HL-60/S4 treated with retinoic acid at 250 ng/mL for 4 days and 3 days (cell line): Measurements from ENCODE around the gene R3HDM1.
"Not testable (repeated sequence)": the region's sequence is repeated elsewhere in the genome, so short reads cannot be mapped to it uniquely, and the experiment has no call there.

Source experiments
- in situ Hi-C: fragments of 300-500 bp; cut with MboI; formaldehyde crosslinking; loops from 2 replicates; pipeline ENCODE4 v1.7.0; 2022; ENCODE audit warnings: low sequenced_read_pairs

The R3HDM1 gene

DNA sequence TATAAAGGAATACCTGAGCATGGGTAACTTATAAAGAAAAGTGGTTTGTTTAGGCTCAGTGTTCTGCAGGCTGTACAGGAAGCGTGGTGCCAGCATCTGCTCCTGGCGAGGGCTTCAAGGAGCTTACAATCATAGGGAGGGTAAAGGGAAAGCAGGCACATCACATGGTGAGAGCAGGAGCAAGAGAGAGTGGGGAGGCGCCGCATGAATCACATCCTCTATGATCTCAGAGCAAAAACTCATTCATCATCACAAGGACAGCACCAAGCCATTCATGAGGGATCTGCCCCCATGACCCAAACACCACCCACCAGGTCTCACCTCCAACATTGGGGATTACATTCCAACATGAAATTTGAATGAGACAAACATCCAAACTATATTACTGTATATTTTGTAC, 32.5 kb downstream of the R3HDM1 start:
- in situ Hi-C loops, result no loop called here

DNA sequence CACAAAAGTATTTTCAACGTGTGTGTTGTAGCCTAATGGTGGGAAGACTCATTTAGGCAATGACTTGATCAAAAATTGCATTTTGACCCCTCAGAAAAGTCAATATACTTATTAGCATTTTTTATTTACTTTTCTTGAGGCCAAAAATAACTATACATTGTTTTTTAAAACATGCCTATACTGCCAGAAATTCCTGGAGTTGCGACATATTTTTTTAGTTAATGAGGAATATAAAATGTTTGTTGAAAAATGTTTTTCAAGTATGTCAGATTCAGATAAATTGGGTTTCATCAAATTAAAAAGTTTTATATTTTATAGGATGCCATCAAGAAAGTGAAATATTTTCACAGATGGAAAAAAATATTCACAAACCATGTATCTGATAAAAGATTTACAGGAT, 39.6 kb downstream of the R3HDM1 start:
- in situ Hi-C loops, result no loop called here

DNA sequence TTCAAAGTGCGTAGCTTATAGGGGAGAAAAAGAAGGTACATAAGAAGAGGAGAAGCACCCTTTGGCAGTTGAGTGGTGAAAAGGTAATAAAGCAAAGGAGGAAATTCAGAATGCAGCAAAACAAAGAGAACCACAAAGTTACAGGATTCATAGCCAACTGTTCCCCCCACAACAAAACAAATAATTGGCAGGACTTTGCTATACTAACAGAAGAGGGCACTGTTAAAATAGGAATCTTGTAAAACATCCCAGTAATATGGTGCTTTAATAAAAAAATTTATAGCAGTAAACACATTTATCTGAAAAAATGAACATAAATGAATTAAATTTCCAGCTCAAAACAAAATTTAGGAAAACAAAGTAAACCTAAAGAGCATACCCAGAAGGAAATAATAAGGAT, 42.3 kb downstream of the R3HDM1 start:
- in situ Hi-C loops, result no loop called here

DNA sequence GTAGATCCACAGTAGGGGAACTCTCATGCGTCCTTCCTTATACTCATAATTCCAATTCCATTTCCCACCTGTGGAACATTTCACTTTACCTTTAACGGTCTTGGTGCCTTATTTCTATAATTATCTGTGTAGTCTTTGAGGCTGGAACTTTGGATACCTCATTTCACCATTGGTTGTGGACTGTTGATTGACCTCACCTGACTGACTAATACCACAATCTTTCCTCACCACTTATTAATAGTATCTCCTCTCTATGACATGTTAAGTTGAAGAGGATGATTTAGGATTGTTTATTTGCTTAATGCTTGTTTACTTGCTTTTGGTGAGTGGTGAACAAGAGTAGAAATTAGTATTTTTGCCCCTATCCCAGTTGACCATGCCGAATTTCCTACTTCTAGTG, 50.0 kb downstream of the R3HDM1 start:
- in situ Hi-C loops, result no loop called here

DNA sequence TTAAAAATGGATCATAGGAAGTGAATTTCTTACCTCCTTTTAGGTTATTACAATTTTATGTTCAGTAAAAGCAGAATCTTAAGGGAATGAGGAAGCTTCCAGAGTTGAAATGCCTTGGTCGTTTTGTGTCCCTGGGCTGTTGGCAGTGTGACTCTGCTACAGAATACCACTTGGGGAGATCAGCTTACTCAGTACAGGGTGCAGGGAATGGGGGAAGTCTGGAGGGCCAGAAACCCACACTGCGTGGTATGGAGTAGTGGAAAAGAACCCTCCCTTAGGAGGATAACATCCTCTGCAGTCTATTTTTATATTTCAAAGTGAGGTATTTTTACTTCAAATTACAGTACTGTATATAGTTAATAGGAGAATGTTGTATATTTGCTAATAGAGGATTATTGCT, 51.1 kb downstream of the R3HDM1 start:
- in situ Hi-C loops, result no loop called here

DNA sequence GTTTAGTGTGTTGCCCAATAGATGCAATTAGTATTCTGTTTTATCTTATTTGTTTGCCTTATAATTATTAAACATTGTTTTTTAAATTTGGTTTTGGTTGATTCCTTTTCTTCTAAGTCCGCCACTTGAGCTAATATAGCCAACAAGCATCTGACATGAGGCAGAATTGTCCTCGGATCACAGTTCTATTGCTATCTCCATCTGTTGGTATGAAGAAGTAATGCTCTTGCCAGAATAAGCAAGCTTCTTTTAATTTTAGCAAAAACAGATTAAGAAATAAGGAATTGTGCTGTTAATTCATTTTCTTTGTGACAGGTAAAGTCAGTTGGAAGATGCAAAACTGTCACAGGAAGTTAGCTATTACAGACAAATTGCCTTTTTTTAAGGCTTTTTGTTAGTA, 54.3 kb downstream of the R3HDM1 start:
- in situ Hi-C loops, result no loop called here

DNA sequence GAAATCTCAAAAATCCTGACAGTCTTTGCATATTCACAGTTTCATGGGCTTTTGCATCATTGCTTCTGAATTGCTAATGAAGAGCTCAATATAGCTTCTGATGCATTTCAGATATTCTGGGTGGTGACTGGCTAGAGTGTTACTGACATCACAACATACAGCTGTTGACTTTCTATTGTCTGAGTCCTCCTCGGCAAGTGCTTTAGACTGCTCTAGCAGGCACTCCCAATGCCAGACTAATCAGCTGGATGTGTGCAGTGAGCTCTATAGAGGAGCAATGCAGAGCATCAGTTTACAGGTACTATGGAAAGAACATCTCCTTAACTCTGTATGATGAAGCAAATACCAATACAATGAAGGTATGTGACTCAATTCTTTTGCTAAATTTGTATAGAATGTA, 54.9 kb downstream of the R3HDM1 start:
- in situ Hi-C loops, result no loop called here

DNA sequence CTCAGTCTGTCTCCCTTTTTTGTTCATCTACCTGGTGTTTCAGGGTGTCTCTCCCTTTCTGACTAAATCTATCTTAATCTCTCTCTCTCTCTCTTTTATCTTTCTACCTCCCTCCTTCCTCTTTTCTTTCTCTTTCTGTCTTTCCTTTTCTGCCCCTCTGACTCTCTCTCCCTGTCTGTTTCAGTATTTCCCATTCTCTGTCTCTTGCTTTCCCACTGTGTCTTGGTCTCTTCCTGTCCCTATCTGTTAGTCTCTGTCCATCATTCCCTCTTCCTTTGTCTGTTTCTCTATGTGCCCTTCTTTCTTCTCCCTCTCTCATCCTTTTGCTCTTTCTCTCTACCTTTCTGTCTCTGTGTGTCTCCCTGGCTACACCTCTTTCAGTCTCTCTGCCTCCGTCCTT, 56.7 kb downstream of the R3HDM1 start:
- in situ Hi-C loops, result no loop called here

DNA sequence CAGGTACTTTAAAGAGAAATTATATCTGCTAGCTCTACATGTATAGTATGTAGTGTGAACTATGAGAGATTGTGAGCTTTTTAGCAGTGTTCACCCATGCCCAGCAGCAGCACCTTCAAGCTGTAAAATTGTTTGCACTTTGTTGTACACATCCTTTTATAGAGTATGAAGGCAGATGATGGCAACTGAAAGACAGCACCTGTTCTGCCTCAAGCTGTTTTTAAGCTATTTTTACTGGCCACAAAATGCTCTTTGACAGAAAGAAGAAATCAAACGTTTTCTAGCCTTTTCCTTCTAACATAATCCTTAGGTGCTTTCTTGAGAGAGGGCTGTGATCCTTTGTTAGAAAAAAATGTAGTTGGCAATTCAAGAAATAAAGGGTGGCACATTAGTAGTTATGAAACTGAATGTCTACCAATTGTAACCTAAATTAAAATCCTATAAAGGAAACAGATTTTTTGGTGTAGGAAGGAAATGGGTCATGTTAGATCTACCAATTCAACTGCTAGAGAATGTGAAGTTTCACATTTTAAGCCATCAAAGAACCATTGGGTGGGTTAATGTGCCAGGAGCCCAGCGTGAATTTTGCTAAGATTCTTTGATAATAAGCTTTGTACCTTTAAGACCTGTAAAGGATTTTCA, 59.5 kb downstream of the R3HDM1 start:
- in situ Hi-C loops, result no loop called here

DNA sequence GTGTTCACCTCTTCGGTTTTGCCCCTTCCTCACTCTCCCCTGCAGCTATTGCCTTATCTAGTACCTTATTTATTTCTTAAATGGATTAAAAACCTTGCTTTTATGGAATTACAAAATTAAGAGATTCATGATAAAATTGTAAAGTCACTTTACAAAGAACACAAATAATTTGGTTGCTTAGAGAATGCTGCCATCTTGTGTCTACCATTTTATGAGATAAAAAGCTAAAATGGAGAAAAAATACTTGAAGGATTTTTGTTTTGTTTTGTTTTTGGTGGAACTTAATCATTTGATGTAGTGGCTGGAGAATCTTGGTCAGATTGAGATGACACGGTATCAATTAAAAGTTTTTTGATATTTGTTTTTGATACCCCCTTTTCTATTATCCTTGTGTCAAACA, 69.6 kb downstream of the R3HDM1 start:
- in situ Hi-C loops, result no loop called here

DNA sequence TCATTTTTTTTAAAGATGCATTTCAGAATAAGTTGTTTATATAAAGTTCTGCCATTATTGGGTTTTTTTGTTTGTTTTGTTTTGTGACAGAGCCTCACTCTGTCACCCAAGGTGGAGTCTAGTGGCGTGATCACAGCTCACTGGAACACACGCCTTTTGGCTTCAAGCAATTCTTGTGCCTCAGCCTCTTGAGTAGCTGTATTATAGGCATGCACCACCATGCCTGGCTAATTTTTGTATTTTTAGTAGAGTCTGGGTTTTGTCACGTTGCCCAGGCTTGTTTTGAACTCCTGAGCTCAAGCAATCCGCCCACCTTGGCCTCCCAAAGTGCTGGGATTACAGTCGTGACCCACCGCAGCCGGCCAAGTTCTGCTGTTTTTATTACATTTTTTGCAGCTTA, 72.3 kb downstream of the R3HDM1 start:
- in situ Hi-C loops, result no loop called here

DNA sequence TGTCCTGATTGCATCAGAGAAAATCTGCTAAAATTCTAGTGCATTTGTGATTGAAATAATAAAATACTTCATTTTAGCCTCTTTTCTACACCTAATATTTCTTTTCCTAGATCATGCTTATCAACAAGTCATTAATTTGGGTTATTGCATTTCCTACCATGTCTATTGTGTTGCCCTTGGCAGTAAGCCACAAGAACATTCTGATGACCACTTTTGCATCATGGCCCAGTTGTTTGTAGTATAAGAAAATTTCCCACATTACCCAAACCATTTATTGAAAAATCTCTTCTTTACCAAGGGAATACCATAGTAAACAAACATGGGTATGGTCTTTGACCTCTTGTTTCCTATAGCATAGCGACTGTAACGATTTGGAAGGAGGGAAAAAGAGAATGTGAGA, 76.3 kb downstream of the R3HDM1 start:
- in situ Hi-C loops, result no loop called here

DNA sequence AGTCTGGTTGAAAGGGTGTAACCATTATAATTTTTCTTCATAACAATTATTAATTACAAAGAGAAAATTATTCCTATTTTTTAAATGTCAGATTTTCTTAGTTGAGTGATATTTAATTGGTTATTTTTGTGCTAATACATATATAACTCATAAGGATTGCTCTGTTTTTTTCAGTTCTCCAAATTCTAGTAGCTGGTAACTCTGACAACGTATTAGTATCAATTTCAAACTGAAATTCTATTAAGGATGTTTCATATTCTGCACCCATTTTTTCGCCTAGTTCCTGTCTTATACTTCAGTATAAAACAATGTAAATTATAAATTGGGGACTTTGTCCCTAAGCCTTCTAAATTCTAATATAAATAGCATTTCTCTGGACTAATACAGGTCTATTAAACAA, 81.0 kb downstream of the R3HDM1 start:
- in situ Hi-C loops, result no loop called here

DNA sequence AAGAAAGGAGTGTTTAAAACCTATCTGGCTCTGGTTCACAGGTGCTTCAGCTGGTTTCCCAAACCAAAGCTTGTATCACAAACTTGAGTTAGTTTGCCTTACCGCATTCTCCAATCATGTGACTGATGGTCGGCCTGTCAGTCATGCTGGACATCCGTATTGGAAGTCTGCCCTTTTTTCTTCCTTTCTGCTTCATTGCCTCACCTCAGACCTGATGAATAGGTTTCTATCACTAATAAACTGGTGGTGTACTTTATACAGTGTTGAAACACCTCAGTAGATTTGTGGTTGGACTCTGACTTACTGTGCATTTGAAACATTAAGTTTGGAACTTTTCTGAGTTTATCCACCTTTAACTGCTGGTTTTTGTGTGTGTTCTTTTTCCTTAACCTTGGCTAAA, 84.1 kb downstream of the R3HDM1 start:
- in situ Hi-C loops, result no loop called here

DNA sequence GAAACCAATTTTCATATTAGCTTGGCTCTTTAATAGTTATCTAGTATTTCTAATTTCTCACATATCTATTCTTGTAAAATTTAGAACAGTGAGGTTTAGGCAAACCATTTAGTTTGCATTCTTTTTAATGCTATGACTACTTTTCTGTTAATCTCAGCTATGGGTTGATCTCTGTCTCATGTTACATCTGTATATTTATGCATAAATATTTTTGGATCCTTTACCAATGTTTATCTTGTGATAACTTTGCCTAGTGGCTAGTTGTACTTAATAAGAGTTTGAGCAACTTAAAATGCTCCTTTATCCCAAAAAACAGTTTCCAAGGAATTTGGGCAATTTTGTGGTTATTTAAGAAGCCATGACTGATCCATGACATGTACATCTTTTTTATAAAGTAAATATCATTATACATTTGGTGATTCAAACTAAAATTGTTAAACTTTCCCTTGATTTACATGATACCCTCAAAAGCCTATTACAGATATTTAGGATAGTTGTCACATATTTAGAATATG, 86.3 kb downstream of the R3HDM1 start:
- in situ Hi-C loops, result no loop called here

DNA sequence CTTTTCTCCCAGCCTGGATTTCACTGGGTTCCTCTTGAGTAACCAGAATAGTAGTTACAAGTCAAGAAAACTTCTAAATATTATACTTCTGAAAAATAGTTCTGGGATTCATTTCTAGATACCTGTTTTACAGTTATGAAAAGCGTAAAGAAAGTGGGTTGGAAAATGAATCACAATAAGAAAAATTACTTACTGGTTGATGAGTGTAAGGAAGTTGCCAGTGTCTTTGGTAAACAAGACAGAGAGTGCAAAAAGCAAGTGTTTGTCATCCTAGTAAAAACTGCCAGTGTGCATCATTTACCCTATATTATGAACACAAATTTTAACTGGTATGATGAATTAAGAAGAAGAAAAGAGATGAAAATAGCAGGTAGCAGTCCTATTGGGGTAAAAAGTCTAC, 88.9 kb downstream of the R3HDM1 start:
- in situ Hi-C loops, result no loop called here

DNA sequence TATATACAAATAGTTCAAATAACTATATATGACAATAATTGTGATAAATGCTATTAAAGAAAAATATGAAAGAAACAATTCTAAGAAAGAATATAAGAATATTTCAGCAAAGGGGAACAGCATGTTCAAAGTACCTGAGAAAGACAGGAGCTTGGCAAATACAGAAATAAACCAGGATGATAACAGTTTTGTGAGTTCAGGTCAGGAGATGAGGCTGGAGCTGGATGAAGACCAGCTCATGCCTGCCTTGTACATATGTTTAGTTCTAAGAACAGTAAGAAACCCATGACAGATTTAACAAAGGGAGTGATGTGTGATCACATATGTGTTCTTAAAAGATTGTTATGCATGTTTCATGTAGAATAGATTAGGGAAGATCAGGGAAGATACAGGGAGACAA, 98.2 kb downstream of the R3HDM1 start:
- in situ Hi-C loops, result no loop called here

DNA sequence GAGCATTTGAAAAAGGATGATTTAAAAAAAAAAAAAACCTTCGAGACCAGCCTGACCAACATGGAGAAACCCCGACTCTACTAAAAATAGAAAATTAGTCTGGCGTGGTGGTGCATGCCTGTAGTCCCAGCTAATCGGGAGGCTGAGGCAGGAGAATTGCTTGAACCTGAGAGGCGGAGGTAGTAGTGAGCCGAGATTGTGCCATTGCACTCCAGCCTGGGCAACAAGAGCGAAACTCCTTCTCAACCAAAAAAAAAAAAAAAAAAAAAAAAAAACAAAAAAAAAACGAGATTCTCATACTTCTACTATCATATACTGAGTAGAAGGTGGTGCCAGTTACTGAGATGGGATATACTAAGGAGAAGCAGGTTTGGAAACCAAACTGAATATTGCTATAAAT, 98.8 kb downstream of the R3HDM1 start:
- in situ Hi-C loops, result not testable (repeated sequence)

DNA sequence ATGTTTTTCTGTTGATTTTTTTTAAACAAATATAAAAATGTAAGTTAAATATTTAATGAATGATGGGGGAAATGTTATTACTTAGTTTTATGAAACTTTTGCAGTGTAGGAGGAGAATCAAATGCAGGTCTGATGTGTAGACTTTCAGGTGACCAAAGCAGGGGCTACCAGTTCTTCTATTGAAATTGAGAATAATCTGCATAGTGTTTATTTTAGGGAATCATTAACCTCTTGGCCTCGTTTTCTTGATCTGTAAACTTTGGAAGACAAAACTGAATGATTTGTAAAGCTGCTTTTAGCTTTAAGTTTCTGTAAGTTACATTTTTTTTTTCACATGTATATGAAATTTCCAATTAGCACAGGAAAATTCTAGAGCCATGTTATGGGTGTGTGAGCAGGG, 99.2 kb downstream of the R3HDM1 start:
- in situ Hi-C loops, result no loop called here

DNA sequence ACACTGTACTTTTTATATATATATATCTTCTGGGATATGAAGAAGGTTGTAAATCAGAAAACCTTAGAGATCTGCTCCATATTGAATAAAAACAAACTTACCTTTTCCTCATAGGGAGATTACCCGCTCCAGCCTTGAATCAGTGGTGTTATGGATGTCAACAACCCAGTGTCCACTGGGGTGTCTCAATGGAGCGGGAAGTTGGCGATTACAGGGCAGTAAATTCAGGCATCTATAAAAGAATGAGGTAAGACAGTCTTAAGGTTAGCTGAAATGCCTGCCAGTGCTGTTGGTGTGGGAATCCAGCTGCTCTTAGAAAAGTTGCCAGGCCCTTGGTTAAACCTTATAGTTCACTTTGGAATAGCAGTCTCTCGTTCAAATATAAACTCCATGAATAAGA, 102.3 kb downstream of the R3HDM1 start:
- in situ Hi-C loops, result no loop called here

DNA sequence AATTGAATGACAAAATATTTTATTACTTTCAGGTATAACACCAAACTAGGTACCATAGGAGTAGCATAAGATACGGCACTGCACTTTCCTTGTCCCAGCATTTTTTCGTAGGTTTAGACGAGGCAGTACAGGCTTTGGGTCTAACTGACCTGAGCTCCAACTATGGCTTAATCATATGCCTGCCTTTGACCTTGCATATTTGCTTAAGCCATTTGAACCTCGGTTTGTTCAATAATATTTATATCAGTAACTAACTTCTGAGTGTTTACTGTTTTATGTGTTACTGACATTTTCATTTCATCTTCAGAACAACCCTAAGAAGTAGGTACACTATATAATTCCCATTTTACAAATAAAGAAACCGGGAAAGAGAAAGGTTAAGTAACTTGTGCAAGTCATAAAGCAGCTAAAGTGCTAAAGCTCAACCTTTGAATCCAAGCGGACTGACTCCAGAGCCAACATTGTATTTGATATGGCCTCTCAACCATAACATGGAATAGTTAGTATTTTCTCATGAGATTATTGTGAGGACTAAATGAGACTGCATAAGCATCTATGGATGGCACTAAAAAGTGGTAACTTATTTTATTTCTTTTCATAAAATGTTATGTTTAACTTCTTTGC, 104.0 kb downstream of the R3HDM1 start:
- in situ Hi-C loops, result no loop called here

DNA sequence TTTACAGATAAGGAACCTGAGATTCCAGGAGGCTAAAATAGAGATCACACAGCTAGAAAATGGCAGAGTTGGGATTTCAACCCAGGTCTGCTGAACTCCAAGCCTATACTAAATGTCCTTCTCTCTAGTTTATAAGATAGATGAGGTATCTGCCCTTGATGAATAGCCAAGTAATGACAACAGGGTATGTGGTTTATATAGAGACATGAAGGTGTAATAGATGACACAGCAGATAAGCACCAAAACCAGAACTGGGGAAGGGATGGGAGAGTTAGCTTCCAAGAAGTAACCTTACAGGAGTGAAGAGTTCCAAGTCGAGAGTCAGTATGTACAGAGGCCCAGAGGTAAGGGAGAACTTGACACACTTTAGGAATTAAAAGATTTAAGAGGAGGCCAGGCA, 105.7 kb downstream of the R3HDM1 start:
- in situ Hi-C loops, result no loop called here
